ENCODE results near the gene SBK2.

DNA sequence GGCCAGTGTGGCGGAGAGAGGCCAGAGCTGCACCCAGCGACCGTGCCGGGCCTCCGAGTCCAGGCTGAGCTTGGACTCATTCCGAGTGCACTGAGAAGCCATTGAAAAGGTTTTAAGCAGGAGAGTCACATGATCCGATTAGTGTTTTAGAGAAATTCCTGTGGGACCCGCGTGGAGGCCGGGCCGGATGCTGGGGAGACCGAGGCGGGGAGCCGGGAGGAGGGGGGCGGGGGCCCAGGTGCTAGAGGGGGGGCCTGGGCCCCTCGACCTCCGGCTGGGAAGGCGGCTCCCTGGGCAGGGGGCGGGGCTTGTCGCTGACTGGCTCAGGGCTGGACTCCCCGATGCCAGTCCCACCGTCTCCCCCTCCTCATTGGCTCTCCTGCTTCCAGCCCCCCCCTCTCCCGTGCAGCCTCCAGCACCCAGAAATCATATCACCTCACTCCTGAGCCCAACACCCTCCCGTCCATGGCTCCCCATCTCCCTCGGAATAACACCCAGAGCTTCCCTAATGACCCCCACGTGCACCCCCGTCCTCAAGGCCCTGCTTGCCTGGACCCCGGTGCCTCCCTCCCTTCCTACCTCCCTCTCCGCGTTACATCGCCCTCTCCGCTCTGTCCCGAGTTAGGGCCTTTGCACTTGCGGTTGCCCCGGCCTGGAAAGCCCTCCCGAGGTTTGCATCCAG, 48.9 kb upstream of the SBK2 start:
- TF ChIP-seq EZH2 (IDR thresholded peaks at IDR 0.05; ENCODE audit: low read depth), result no peak
- TF ChIP-seq, protein P1, sequence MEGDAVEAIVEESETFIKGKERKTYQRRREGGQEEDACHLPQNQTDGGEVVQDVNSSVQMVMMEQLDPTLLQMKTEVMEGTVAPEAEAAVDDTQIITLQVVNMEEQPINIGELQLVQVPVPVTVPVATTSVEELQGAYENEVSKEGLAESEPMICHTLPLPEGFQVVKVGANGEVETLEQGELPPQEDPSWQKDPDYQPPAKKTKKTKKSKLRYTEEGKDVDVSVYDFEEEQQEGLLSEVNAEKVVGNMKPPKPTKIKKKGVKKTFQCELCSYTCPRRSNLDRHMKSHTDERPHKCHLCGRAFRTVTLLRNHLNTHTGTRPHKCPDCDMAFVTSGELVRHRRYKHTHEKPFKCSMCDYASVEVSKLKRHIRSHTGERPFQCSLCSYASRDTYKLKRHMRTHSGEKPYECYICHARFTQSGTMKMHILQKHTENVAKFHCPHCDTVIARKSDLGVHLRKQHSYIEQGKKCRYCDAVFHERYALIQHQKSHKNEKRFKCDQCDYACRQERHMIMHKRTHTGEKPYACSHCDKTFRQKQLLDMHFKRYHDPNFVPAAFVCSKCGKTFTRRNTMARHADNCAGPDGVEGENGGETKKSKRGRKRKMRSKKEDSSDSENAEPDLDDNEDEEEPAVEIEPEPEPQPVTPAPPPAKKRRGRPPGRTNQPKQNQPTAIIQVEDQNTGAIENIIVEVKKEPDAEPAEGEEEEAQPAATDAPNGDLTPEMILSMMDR (conservative IDR thresholded peaks at IDR 0.05), result no peak

All from PC-9 (cell line).